GM23248 (cell line): ENCODE results near the gene CDK10.

Experiments
- EZH2 ChIP-seq: fragments of 200-600 bp; sonication (generic); IDR thresholded peaks from 2 replicates; pipeline ENCODE4 v1.6.1; 2018; ENCODE audit warnings: antibody characterized with exemption, mild to moderate bottlenecking; ENCODE audit not compliant: insufficient read depth, poor library complexity, severe bottlenecking
- EZH2phosphoT487 ChIP-seq: fragments of 200-600 bp; sonication (generic); IDR thresholded peaks from 2 replicates; pipeline ENCODE4 v1.6.1; 2018; ENCODE audit warnings: antibody characterized with exemption, moderate library complexity, mild to moderate bottlenecking, low read depth; ENCODE audit not compliant: insufficient read depth

DNA sequence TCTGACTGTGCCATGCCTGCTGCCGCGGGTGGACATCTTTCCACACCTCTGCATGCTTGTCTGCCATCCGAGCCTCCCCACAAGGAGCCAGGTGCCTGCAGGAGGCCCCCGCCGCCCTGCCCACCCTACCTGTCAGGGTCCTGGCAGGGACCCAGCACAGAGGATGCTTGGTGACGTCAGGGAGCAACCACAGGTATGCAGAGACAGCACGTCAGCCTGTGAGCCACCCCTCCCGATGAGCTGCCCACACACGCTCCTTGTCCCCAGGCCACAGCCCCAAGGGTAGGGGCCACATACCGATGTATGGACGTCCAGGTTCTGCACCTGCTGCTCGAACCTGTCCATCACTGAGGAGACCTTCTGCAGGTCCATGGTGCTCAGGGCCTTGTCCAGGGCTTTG is 39.6 kb upstream of the CDK10 start:
- TF ChIP-seq EZH2phosphoT487 (no peak), EZH2 (no peak)
